Neural progenitor cell (in vitro differentiated cells): ENCODE results near the gene DOCK9.

ENCODE experiments used
- CTCF ChIP-seq: fragments of 200-600 bp; sonication (generic); IDR thresholded peaks from 2 replicates; pipeline ENCODE4 v1.5.1; 2017; ENCODE audit warnings: antibody characterized with exemption, mild to moderate bottlenecking
- EZH2 ChIP-seq: fragments of 200-600 bp; sonication (generic); IDR thresholded peaks from 2 replicates; pipeline ENCODE4 v1.6.1; 2017; ENCODE audit warnings: antibody characterized with exemption, mild to moderate bottlenecking, moderate library complexity

GRCh38 chr13:98922306-98922705 is 55.6 kb downstream of the DOCK9 start:
- TF ChIP-seq CTCF: no peak
- no peak for TF ChIP-seq EZH2
